Naive thymus-derived CD4-positive, alpha-beta T cell (primary cell): Measurements from ENCODE around the gene ARID3C. TPM values are rescaled to one million over a fixed set of nuclear protein-coding genes. Genes with fewer than 3 reads are reported as not detected.

Experiments
- ATAC-seq: fragments of 150-1000 bp; cut with Tn5 transposase; 2 replicates; pipeline ENCODE4 v1.10.0; 2021; ENCODE audit warnings: mild to moderate bottlenecking, moderate library complexity
- CTCF ChIA-PET: fragments of 350-600 bp; sonication (Branson Sonifier 250); formaldehyde crosslinking; loops from one replicate; lab custom pipeline; 2021; ENCODE audit warnings: antibody characterized with exemption; lab: Charles Lee
- POLR2A ChIA-PET: fragments of 350-600 bp; sonication (Branson Sonifier 250); formaldehyde crosslinking; loops from one replicate; lab custom pipeline; 2021; ENCODE audit warnings: antibody characterized with exemption, inconsistent platforms; lab: Charles Lee
- DNase-seq, 9 donors: peaks; one replicate each; pipeline versions ENCODE4 v3.0.0 to v3.0.0-alpha.2; 2020 to 2022; ENCODE audit warnings: mixed read lengths in 1 of 9
- H3K27ac ChIP-seq: one replicate; pipeline ENCODE4 v1.7.0; 2013; ENCODE audit warnings: mild to moderate bottlenecking, low read depth, low read length, moderate library complexity
- H3K27me3 ChIP-seq, 2 donors: one replicate each; pipeline ENCODE4 v1.7.0; 2013; ENCODE audit warnings: low read length in 2 of 2, mild to moderate bottlenecking in 2 of 2, moderate library complexity in 2 of 2; ENCODE audit not compliant: control insufficient read depth in 2 of 2, insufficient read depth in 2 of 2
- H3K36me3 ChIP-seq, 3 experiments: 1 replicate in 2 of 3; 2 replicates in 1 of 3; pipeline ENCODE4 v1.7.0; 2013; ENCODE audit warnings: low read length in 3 of 3, mild to moderate bottlenecking in 3 of 3, moderate library complexity in 1 of 3; ENCODE audit not compliant: insufficient read depth in 3 of 3, control insufficient read depth in 2 of 3
- H3K4me1 ChIP-seq, 2 donors: one replicate each; pipeline ENCODE4 v1.7.0; 2013; ENCODE audit warnings: low read length in 2 of 2, mild to moderate bottlenecking in 2 of 2, moderate library complexity in 1 of 2; ENCODE audit not compliant: control insufficient read depth in 2 of 2, insufficient read depth in 2 of 2
- H3K4me3 ChIP-seq: 2 replicates; pipeline ENCODE4 v1.7.0; 2013; ENCODE audit warnings: mild to moderate bottlenecking, low read length
- H3K9me3 ChIP-seq, 3 experiments: 1 replicate in 2 of 3; 2 replicates in 1 of 3; pipeline ENCODE4 v1.7.0; 2013; ENCODE audit warnings: low read length in 3 of 3; ENCODE audit not compliant: control insufficient read depth in 2 of 3
- H3K27ac Mint-ChIP-seq, 9 donors: one replicate each; pipeline ENCODE4 v1.8.0; 2020 to 2022; ENCODE audit warnings: mixed read lengths in 9 of 9, mild to moderate bottlenecking in 8 of 9, moderate library complexity in 5 of 9, inconsistent platforms in 2 of 9
- H3K27me3 Mint-ChIP-seq, 5 donors: one replicate each; pipeline ENCODE4 v1.8.0; 2021 to 2022; ENCODE audit warnings: mixed read lengths in 5 of 5, mild to moderate bottlenecking in 1 of 5
- H3K36me3 Mint-ChIP-seq, 5 donors: one replicate each; pipeline ENCODE4 v1.8.0; 2020 to 2022; ENCODE audit warnings: mixed read lengths in 5 of 5, mild to moderate bottlenecking in 3 of 5, inconsistent platforms in 1 of 5
- H3K4me1 Mint-ChIP-seq, 7 donors: one replicate each; pipeline ENCODE4 v1.8.0; 2020 to 2022; ENCODE audit warnings: mixed read lengths in 7 of 7, mild to moderate bottlenecking in 3 of 7, inconsistent platforms in 1 of 7
- H3K4me3 Mint-ChIP-seq, 10 donors: one replicate each; pipeline ENCODE4 v1.8.0; 2020 to 2022; ENCODE audit warnings: mild to moderate bottlenecking in 10 of 10, mixed read lengths in 10 of 10, moderate library complexity in 6 of 10, inconsistent platforms in 2 of 10
- H3K9me3 Mint-ChIP-seq, 11 donors: one replicate each; pipeline ENCODE4 v1.8.0; 2020 to 2022; ENCODE audit warnings: mixed read lengths in 11 of 11, mild to moderate bottlenecking in 4 of 11, inconsistent platforms in 1 of 11, moderate library complexity in 1 of 11
- intact Hi-C, 2 donors: fragments of 100-400 bp; cut with micrococcal nuclease; formaldehyde crosslinking; loops; one replicate each; pipeline ENCODE4 v1.15.1; 2023
- polyA plus RNA-seq, 2 donors: library from polyadenylated mRNA; unstranded; fragments of 300-500 nt; fragmentation: Illumina TruSeq; gene quantifications; one replicate each; pipeline ENCODE4 v1.2.3, GENCODE V29; 2021
- total RNA-seq, 6 experiments: library from RNA in 5 of 6; stranded (reverse) in 5 of 6; gene quantifications; 1 replicate in 5 of 6; 2 replicates in 1 of 6; pipeline ENCODE4 v1.2.3 and lab custom pipeline; 2021 to 2026

Gene ARID3C
- total and polyA plus RNA-seq, 7 experiments from 2014 or later: 0.27 to 0.36 TPM; not detected in 5

GRCh38 chr9:34623374-34624235 is 5.3 kb downstream of the ARID3C start:
- POLR2A ChIA-PET: interaction anchor here (0.7 to 7.3 kb wide), 3 partner anchors 13 to 37 kb away, joined by 4 to 99 read pairs (median 4); partner anchors contain the start of genes GALT and SIGMAR1
- H3K9me3 Mint-ChIP-seq: peaks cover 0 to 2% (median 0%) of the 10 kb centered on the region in 11 donors

GRCh38 chr9:34620061-34620994 is 8.5 kb downstream of the ARID3C start, which contains the start of gene DCTN3:
Gene DCTN3, minus strand, starts transcription at chr9:34620495. Its CDS starts 31 bp downstream, at chr9:34620464.
- H3K4me1 Mint-ChIP-seq: peaks cover 23 to 39% (median 32%) of the 10 kb centered on the region in 7 donors
- H3K36me3 Mint-ChIP-seq: peaks cover 7 to 22% (median 11%) of the 10 kb centered on the region in 5 donors
- H3K4me3 Mint-ChIP-seq: peak within 1 kb of the TSS; percentile 88 to 98 (median 94)
- H3K36me3 ChIP-seq: peaks cover 0 to 35% (median 0%) of the 10 kb centered on the region in 3 experiments
- H3K27ac ChIP-seq: peak within 1 kb of the TSS; percentile 74
- ChIA-PET CTCF (interaction anchor here (0.6 to 4.3 kb wide), 8 partner anchors 9 to 856 kb away, joined by 3 to 33 read pairs (median 4); partner anchors contain the start of gene RPP25L), POLR2A (interaction anchor here (0.6 to 7.3 kb wide), 11 partner anchors 9 to 244 kb away, joined by 3 to 99 read pairs (median 5); partner anchors contain the start of genes GALT, RPP25L and SIGMAR1)
- H3K4me3 ChIP-seq: peak within 1 kb of the TSS; percentile 86
- intact Hi-C loops: loop anchor here (1.0 kb wide), 4 partner anchors 8 to 97 kb away; partner anchors contain the start of genes RPP25L (in 2 of the 2), GALT (in 1 of the 2) and SIGMAR1 (in 1 of the 2)
- peak within 1 kb of the TSS; percentile 65 to 97 (median 88) for H3K27ac Mint-ChIP-seq
- peaks cover 3 to 31% of the 10 kb centered on the region in 2 donors for H3K27me3 ChIP-seq
- peak; percentile 98 for ATAC-seq
- H3K27me3 Mint-ChIP-seq: peaks cover 18 to 41% (median 27%) of the 10 kb centered on the region in 5 donors
- H3K4me1 ChIP-seq: peaks cover 12 to 30% of the 10 kb centered on the region in 2 donors
- DNase-seq: peak; percentile 61 to 94 (median 91)
- no peaks in the 10 kb centered on the region for H3K9me3 ChIP-seq
- H3K9me3 Mint-ChIP-seq: peaks cover 0 to 2% (median 0%) of the 10 kb centered on the region in 11 donors

More at GRCh38 chr9:34623374-34624235, 5.3 kb downstream of the ARID3C start:
- peaks cover 29 to 52% (median 39%) of the 10 kb centered on the region in 7 donors for H3K4me1 Mint-ChIP-seq
- peaks cover 17 to 39% of the 10 kb centered on the region in 2 donors for H3K4me1 ChIP-seq
- H3K9me3 ChIP-seq: no peaks in the 10 kb centered on the region
- peak overlapping the region; percentile 9 to 78 (median 58) for H3K4me3 Mint-ChIP-seq
- peaks cover 15 to 59% of the 10 kb centered on the region in 2 donors for H3K27me3 ChIP-seq
- intact Hi-C loops: no loop called here
- peaks cover 0 to 4% (median 2%) of the 10 kb centered on the region in 5 donors for H3K36me3 Mint-ChIP-seq
- no peak overlapping the region for H3K27ac ChIP-seq
- H3K36me3 ChIP-seq: peaks cover 0 to 4% (median 0%) of the 10 kb centered on the region in 3 experiments
- H3K27ac Mint-ChIP-seq: no peak overlapping the region
- CTCF ChIA-PET: interaction anchor here (1.2 to 4.3 kb wide), 2 partner anchors 10 to 11 kb away, joined by 4 to 33 read pairs; no protein-coding TSS in a partner anchor
- peak in 1 of 9 donors; percentile 17 for DNase-seq
- H3K27me3 Mint-ChIP-seq: peaks cover 48 to 72% (median 58%) of the 10 kb centered on the region in 5 donors
- no peak for ATAC-seq
- H3K4me3 ChIP-seq: no peak overlapping the region

- Mint-ChIP-seq H3K4me3 (no peak overlapping the region), H3K27ac (no peak overlapping the region), H3K27me3 (no peaks in the 10 kb centered on the region), H3K9me3 (peaks cover 0 to 1% (median 0%) of the 10 kb centered on the region in 11 donors), H3K36me3 (peaks cover 7 to 30% (median 11%) of the 10 kb centered on the region in 5 donors), H3K4me1 (peaks cover 20 to 39% (median 35%) of the 10 kb centered on the region in 7 donors)
- POLR2A ChIA-PET: interaction anchor here (0.8 to 2.2 kb wide), 2 partner anchors 10 to 14 kb away, joined by 3 to 6 read pairs; partner anchors contain the start of gene ARID3C
- CTCF ChIA-PET: interaction anchor here (1.0 to 7.5 kb wide), 3 partner anchors 11 to 20 kb away, joined by 3 to 98 read pairs (median 6); partner anchors contain the start of gene SIGMAR1
- Histone ChIP-seq H3K27me3 (no peaks in the 10 kb centered on the region), H3K36me3 (peaks cover 0 to 53% (median 0%) of the 10 kb centered on the region in 3 experiments), H3K9me3 (no peaks in the 10 kb centered on the region), H3K27ac (no peak overlapping the region), H3K4me1 (peaks cover 17 to 29% of the 10 kb centered on the region in 2 donors), H3K4me3 (no peak overlapping the region)
- DNase-seq (no peak), ATAC-seq (no peak)
- intact Hi-C loops: loop anchor here in 1 of 2 donors (10.0 kb wide), 2 partner anchors 370 to 440 kb away; partner anchors contain the start of genes DNAJB5 and UBAP1
Measured at GRCh38 chr9:34615132-34615531, 13.7 kb downstream of the ARID3C start.

- DNase-seq (peak; percentile 40 to 75 (median 62)), ATAC-seq (peak; percentile 58)
- peak overlapping the region; percentile 78 to 96 (median 92) for H3K27ac Mint-ChIP-seq
- peaks cover 6 to 28% (median 21%) of the 10 kb centered on the region in 7 donors for H3K4me1 Mint-ChIP-seq
- peaks cover 7 to 26% (median 11%) of the 10 kb centered on the region in 5 donors for H3K36me3 Mint-ChIP-seq
- Histone ChIP-seq H3K27ac (peak overlapping the region; percentile 87), H3K4me1 (peaks cover 10 to 17% of the 10 kb centered on the region in 2 donors), H3K36me3 (peaks cover 0 to 43% (median 0%) of the 10 kb centered on the region in 3 experiments), H3K4me3 (peak overlapping the region; percentile 89), H3K27me3 (no peaks in the 10 kb centered on the region), H3K9me3 (no peaks in the 10 kb centered on the region)
- H3K4me3 Mint-ChIP-seq: peak overlapping the region; percentile 84 to 96 (median 90)
- H3K27me3 Mint-ChIP-seq: no peaks in the 10 kb centered on the region
- CTCF ChIA-PET: interaction anchor here (0.7 to 7.5 kb wide), 6 partner anchors 22 to 279 kb away, joined by 3 to 98 read pairs (median 3); partner anchors contain the start of genes GALT and SIGMAR1
- intact Hi-C loops: loop anchor here (1.0 to 10.0 kb wide), 15 partner anchors 7 to 796 kb away; partner anchors contain the start of genes DCTN3 (in 2 of the 2), DNAI1 (in 2 of the 2), ENHO (in 2 of the 2) and FAM219A (in 2 of the 2)
- POLR2A ChIA-PET: interaction anchor here (0.7 to 3.9 kb wide), 11 partner anchors 7 to 1326 kb away, joined by 3 to 55 read pairs (median 4); partner anchors contain the start of genes DCTN3, DNAI1, FAM219A and SIGMAR1
- H3K9me3 Mint-ChIP-seq: peaks cover 0 to 1% (median 0%) of the 10 kb centered on the region in 11 donors
Measured at GRCh38 chr9:34612788-34613390, 16.0 kb downstream of the ARID3C start.
